Keratinocyte (primary cell): Measurements from ENCODE around the gene RPS18.

Source experiments
- EZH2 ChIP-seq: IDR thresholded peaks from one replicate; pipeline ENCODE4 v1.6.1; 2012; ENCODE audit warnings: inconsistent platforms, mild to moderate bottlenecking, low read length, moderate library complexity
- TF ChIP-seq, protein P1 (sequence below), 3 experiments: IDR thresholded peaks in 1 of 3; conservative IDR thresholded peaks in 1 of 3; optimal IDR thresholded peaks in 1 of 3; 2 replicates in 2 of 3; 3 replicates in 1 of 3; pipeline versions ENCODE3 to v1.5.1; 2011; ENCODE audit warnings: low read length in 3 of 3, mild to moderate bottlenecking in 3 of 3, moderate library complexity in 2 of 3, control low read depth in 1 of 3, inconsistent platforms in 1 of 3; ENCODE audit not compliant: insufficient read depth in 2 of 3; ENCODE audit errors: extremely low read depth in 1 of 3

DNA sequence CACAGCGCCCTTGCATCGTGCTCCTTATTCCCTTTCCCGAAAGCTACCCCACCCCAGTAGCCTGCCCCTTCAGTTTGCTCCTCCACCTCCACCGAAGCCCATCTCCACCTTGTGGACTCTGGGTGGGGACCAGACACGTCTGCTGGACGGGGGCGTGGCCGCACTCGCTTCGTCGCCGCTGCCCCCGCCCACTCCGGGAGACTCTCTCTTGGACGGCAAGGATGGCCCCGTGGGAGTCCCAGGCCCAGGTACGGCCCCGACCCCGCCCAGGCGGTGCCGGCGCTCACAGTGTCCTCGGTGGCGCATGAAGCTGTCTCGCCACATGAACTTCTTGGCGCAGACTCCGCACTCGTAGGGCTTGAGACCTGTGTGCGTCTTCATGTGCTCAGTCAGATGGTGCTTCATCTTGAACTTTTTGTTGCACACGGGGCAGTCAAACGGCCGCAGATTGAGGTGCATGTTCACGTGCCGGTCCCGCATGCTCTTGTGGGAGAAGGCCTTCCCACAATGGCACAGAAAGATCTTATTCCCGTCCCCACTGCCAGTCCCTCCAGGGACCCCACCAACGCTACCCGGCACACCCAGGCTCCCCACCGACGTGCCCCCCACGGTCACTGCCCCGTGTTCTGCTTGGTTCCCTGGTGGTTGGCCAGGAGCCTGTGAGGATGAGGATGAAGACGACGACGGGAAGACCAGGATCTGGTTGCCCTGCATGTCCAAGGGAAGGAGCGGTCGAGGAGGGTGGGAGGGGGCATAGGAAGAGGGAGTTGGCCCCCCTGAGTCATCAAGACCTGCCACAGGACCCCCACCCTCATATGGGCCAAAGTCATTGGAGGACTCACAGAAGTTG lies 43.3 kb downstream of the RPS18 start:
- TF ChIP-seq, protein P1, sequence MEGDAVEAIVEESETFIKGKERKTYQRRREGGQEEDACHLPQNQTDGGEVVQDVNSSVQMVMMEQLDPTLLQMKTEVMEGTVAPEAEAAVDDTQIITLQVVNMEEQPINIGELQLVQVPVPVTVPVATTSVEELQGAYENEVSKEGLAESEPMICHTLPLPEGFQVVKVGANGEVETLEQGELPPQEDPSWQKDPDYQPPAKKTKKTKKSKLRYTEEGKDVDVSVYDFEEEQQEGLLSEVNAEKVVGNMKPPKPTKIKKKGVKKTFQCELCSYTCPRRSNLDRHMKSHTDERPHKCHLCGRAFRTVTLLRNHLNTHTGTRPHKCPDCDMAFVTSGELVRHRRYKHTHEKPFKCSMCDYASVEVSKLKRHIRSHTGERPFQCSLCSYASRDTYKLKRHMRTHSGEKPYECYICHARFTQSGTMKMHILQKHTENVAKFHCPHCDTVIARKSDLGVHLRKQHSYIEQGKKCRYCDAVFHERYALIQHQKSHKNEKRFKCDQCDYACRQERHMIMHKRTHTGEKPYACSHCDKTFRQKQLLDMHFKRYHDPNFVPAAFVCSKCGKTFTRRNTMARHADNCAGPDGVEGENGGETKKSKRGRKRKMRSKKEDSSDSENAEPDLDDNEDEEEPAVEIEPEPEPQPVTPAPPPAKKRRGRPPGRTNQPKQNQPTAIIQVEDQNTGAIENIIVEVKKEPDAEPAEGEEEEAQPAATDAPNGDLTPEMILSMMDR (optimal IDR thresholded peaks at IDR 0.05 in 1 of 3, IDR thresholded peaks at IDR 0.05 in 1 of 3, conservative IDR thresholded peaks at IDR 0.05 in 1 of 3; ENCODE audit: extremely low read depth in 1 of 3, insufficient read depth in 2 of 3, low read length in 3 of 3) = no peak
- no peak for TF ChIP-seq EZH2
